H9 (cell line): ENCODE data around the gene SFXN2. TPM values are rescaled to one million over a fixed set of nuclear protein-coding genes. Genes with fewer than 3 reads are reported as not detected.

ENCODE experiments used
- DNase-seq: peaks from one replicate; pipeline ENCODE4 v3.0.0-alpha.2; 2017
- H2AFZ ChIP-seq: one replicate; pipeline ENCODE4 v1.6.1; 2013; ENCODE audit warnings: mild to moderate bottlenecking, low read length, control low read depth, moderate library complexity
- H2AK5ac ChIP-seq: 2 replicates; pipeline ENCODE4 v1.6.1; 2013; ENCODE audit warnings: low read length, control low read depth, mixed read lengths; ENCODE audit not compliant: insufficient read length
- H2BK120ac ChIP-seq: one replicate; pipeline ENCODE4 v1.6.1; 2013; ENCODE audit warnings: low read depth, mild to moderate bottlenecking, low read length, control low read depth, inconsistent platforms; ENCODE audit not compliant: poor library complexity, severe bottlenecking
- H2BK12ac ChIP-seq: 2 replicates; pipeline ENCODE4 v1.6.1; 2013; ENCODE audit warnings: low read length, control low read depth, mixed read lengths, low read depth; ENCODE audit not compliant: insufficient read length
- H2BK15ac ChIP-seq: 2 replicates; pipeline ENCODE4 v1.6.1; 2013; ENCODE audit warnings: low read depth, low read length, control low read depth
- H2BK20ac ChIP-seq: one replicate; pipeline ENCODE4 v1.6.1; 2013; ENCODE audit warnings: low read depth, mild to moderate bottlenecking, low read length, control low read depth, inconsistent platforms; ENCODE audit not compliant: poor library complexity, severe bottlenecking
- H2BK5ac ChIP-seq: 2 replicates; pipeline ENCODE4 v1.6.1; 2013; ENCODE audit warnings: low read length, control low read depth, mixed read lengths; ENCODE audit not compliant: insufficient read length
- H3K14ac ChIP-seq: 2 replicates; pipeline ENCODE4 v1.6.1; 2013; ENCODE audit warnings: low read length, control low read depth; ENCODE audit not compliant: insufficient read depth
- H3K18ac ChIP-seq: 2 replicates; pipeline ENCODE4 v1.6.1; 2013; ENCODE audit warnings: low read depth, mild to moderate bottlenecking, mixed read lengths, low read length, control low read depth; ENCODE audit not compliant: insufficient read length
- H3K23ac ChIP-seq: 2 replicates; pipeline ENCODE4 v1.6.1; 2013; ENCODE audit warnings: low read length, control low read depth, mixed read lengths, low read depth; ENCODE audit not compliant: insufficient read length
- H3K23me2 ChIP-seq: 2 replicates; pipeline ENCODE4 v1.6.1; 2013; ENCODE audit warnings: low read depth, mild to moderate bottlenecking, mixed read lengths, low read length, control low read depth; ENCODE audit not compliant: insufficient read length, poor library complexity, severe bottlenecking
- H3K27ac ChIP-seq: 2 replicates; pipeline ENCODE4 v1.5.1; 2013; ENCODE audit warnings: low read length, control low read depth, mixed read lengths, low read depth; ENCODE audit not compliant: insufficient read length
- H3K27me3 ChIP-seq: 2 replicates; pipeline ENCODE4 v1.6.1; 2013; ENCODE audit warnings: low read length, control low read depth, inconsistent platforms; ENCODE audit not compliant: insufficient read depth
- H3K4ac ChIP-seq: 2 replicates; pipeline ENCODE4 v1.6.1; 2013; ENCODE audit warnings: low read depth, mild to moderate bottlenecking, control low read depth, inconsistent platforms, low read length, moderate library complexity
- H3K4me1 ChIP-seq: 2 replicates; pipeline ENCODE4 v1.6.1; 2013; ENCODE audit warnings: low read length, control low read depth, inconsistent platforms; ENCODE audit not compliant: insufficient read depth
- H3K4me2 ChIP-seq: 2 replicates; pipeline ENCODE4 v1.6.1; 2013; ENCODE audit warnings: low read length, control low read depth, mixed read lengths; ENCODE audit not compliant: insufficient read length, insufficient read depth
- H3K56ac ChIP-seq: 2 replicates; pipeline ENCODE4 v1.6.1; 2013; ENCODE audit warnings: low read depth, mild to moderate bottlenecking, mixed read lengths, low read length, control low read depth; ENCODE audit not compliant: insufficient read length
- H3K79me1 ChIP-seq: 2 replicates; pipeline ENCODE4 v1.6.1; 2013; ENCODE audit warnings: low read depth, mild to moderate bottlenecking, moderate library complexity, low read length, control low read depth, inconsistent platforms; ENCODE audit not compliant: insufficient read depth, poor library complexity, severe bottlenecking
- H3K79me2 ChIP-seq: 2 replicates; pipeline ENCODE4 v1.6.1; 2013; ENCODE audit warnings: low read length, control low read depth, inconsistent platforms; ENCODE audit not compliant: insufficient read depth
- H3K9ac ChIP-seq: 2 replicates; pipeline ENCODE4 v1.6.1; 2013; ENCODE audit warnings: low read length, control low read depth, mixed read lengths; ENCODE audit not compliant: insufficient read length; ENCODE audit errors: extremely low read depth
- H3K9me3 ChIP-seq: one replicate; pipeline ENCODE4 v1.6.1; 2013; ENCODE audit warnings: low read depth, low read length, inconsistent platforms; ENCODE audit not compliant: control insufficient read depth
- H3T11ph ChIP-seq: one replicate; pipeline ENCODE4 v1.6.1; 2013; ENCODE audit warnings: mild to moderate bottlenecking, low read length, control low read depth, inconsistent platforms
- H4K20me1 ChIP-seq: one replicate; pipeline ENCODE4 v1.6.1; 2013; ENCODE audit not compliant: control insufficient read depth, insufficient read length, insufficient read depth
- H4K5ac ChIP-seq: 2 replicates; pipeline ENCODE4 v1.6.1; 2013; ENCODE audit warnings: low read depth, mild to moderate bottlenecking, mixed read lengths, low read length, control low read depth; ENCODE audit not compliant: insufficient read length
- H4K8ac ChIP-seq: replicated peaks from 2 replicates; pipeline ENCODE4 v1.6.1; 2013; ENCODE audit warnings: low read length, control low read depth, mixed read lengths, low read depth; ENCODE audit not compliant: insufficient read length
- H4K91ac ChIP-seq: 2 replicates; pipeline ENCODE4 v1.6.1; 2013; ENCODE audit warnings: low read depth, mild to moderate bottlenecking, moderate library complexity, mixed read lengths, low read length, control low read depth; ENCODE audit not compliant: insufficient read length
- H3K27ac Mint-ChIP-seq, 3 experiments: 2 replicates in 2 of 3; 3 replicates in 1 of 3; pipeline ENCODE4 v1.8.0; 2020 to 2021; ENCODE audit warnings: mixed read lengths in 3 of 3, mild to moderate bottlenecking in 1 of 3, moderate library complexity in 1 of 3
- H3K27me3 Mint-ChIP-seq: 2 replicates; pipeline ENCODE4 v1.8.0; 2021; ENCODE audit warnings: low read depth, mild to moderate bottlenecking, moderate library complexity, mixed read lengths
- H3K36me3 Mint-ChIP-seq, 3 experiments: 2 replicates in 2 of 3; 3 replicates in 1 of 3; pipeline ENCODE4 v1.8.0; 2020 to 2021; ENCODE audit warnings: low read depth in 3 of 3, mixed read lengths in 3 of 3; ENCODE audit not compliant: insufficient read depth in 1 of 3
- H3K4me1 Mint-ChIP-seq, 2 experiments: 2 replicates each; pipeline ENCODE4 v1.8.0; 2020; ENCODE audit warnings: mixed read lengths in 2 of 2
- H3K4me3 Mint-ChIP-seq, 2 experiments: 2 replicates in 1 of 2; 3 replicates in 1 of 2; pipeline ENCODE4 v1.8.0; 2020 to 2021; ENCODE audit warnings: mild to moderate bottlenecking in 2 of 2, mixed read lengths in 2 of 2, moderate library complexity in 1 of 2
- H3K9me3 Mint-ChIP-seq, 2 experiments: 2 replicates in 1 of 2; 3 replicates in 1 of 2; pipeline ENCODE4 v1.8.0; 2020; ENCODE audit warnings: mild to moderate bottlenecking in 2 of 2, mixed read lengths in 2 of 2, moderate library complexity in 1 of 2
- CTCF ChIP-seq: fragments of 200-600 bp; sonication (generic); conservative IDR thresholded peaks from 3 replicates; pipeline ENCODE4 v1.8.0; 2021; ENCODE audit warnings: antibody characterized with exemption, mild to moderate bottlenecking
- WGBS: extraction: QIAGEN DNeasy Blood & Tissue Kit; methylation state at CpG from one replicate; pipeline ENCODE4 v1.1.7; 2013; ENCODE audit warnings: missing lambda C conversion rate, low lambda C conversion rate, mixed read lengths; ENCODE audit not compliant: insufficient read length; ENCODE audit errors: extremely low coverage; 5-methylcytosine and 5-hydroxymethylcytosine counted together
- total RNA-seq: library from RNA; stranded (reverse); gene quantifications from 2 replicates; pipeline ENCODE4 v1.2.1, GENCODE V29; 2021

Gene SFXN2
- total RNA-seq, 1 experiment from 2014 or later, result 34.7 TPM

- Histone ChIP-seq H3K79me2 (no peaks in the 10 kb centered on the region), H3T11ph (no peak overlapping the region), H3K9ac (no peak overlapping the region), H2BK20ac (no peak overlapping the region), H4K8ac (no peak overlapping the region), H3K18ac (no peak overlapping the region), H3K4ac (no peak overlapping the region), H2BK120ac (no peak overlapping the region), H3K23me2 (no peaks in the 10 kb centered on the region), H2AK5ac (no peak overlapping the region), H2BK12ac (no peak overlapping the region), H3K27ac (no peak overlapping the region), H3K9me3 (no peaks in the 10 kb centered on the region), H2BK5ac (no peak overlapping the region), H3K14ac (no peak overlapping the region), H4K5ac (no peak overlapping the region), H3K27me3 (no peaks in the 10 kb centered on the region), H3K56ac (no peak overlapping the region), H3K23ac (no peak overlapping the region), H3K4me1 (no peaks in the 10 kb centered on the region), H4K91ac (no peak overlapping the region), H2AFZ (no peak overlapping the region), H2BK15ac (no peak overlapping the region), H3K79me1 (peaks cover 2% of the 10 kb centered on the region), H4K20me1 (no peaks in the 10 kb centered on the region), H3K4me2 (no peak overlapping the region)
- Mint-ChIP-seq H3K4me3 (no peak overlapping the region), H3K27ac (no peak overlapping the region), H3K4me1 (peaks cover 0 to 3% of the 10 kb centered on the region in 2 experiments; a peak in 1 of 4 replicates), H3K36me3 (peaks cover 14 to 30% (median 26%) of the 10 kb centered on the region in 3 experiments), H3K9me3 (no peaks in the 10 kb centered on the region; a peak in 1 of 5 replicates), H3K27me3 (no peaks in the 10 kb centered on the region)
- no peak for TF ChIP-seq CTCF
- no peak for DNase-seq
- WGBS, result no CpG with 5 or more reads among the region's 3 CpGs
Measured at GRCh38 chr10:102701796-102702195, 12.6 kb upstream of the SFXN2 start.
